Ascending aorta (tissue), 2 donors: Measurements from ENCODE around the gene MTMR8. TPM values are rescaled to one million over a fixed set of nuclear protein-coding genes. Genes with fewer than 3 reads are reported as not detected.

ENCODE experiments used
- DNase-seq, 2 donors: peaks; one replicate each; pipeline ENCODE4 v3.0.0-alpha.2; 2019; ENCODE audit warnings: low spot score in 2 of 2
- H3K27ac ChIP-seq, 2 donors: fragments of 200-600 bp; sonication (generic); one replicate each; pipeline ENCODE4 v1.5.1; 2016 to 2017; ENCODE audit warnings: mild to moderate bottlenecking in 1 of 2
- H3K27me3 ChIP-seq: fragments of 200-600 bp; sonication (generic); one replicate; pipeline ENCODE4 v1.5.1; 2017
- H3K36me3 ChIP-seq, 2 donors: fragments of 200-600 bp; sonication (generic); one replicate each; pipeline ENCODE4 v1.5.1; 2016
- H3K4me1 ChIP-seq, 2 donors: fragments of 200-600 bp; sonication (generic); one replicate each; pipeline ENCODE4 v1.5.1; 2016 to 2017; ENCODE audit warnings: mild to moderate bottlenecking in 1 of 2
- H3K4me3 ChIP-seq, 2 donors: fragments of 200-600 bp; sonication (generic); one replicate each; pipeline ENCODE4 v1.5.1; 2016 to 2017; ENCODE audit warnings: mild to moderate bottlenecking in 1 of 2
- H3K9me3 ChIP-seq, 2 donors: fragments of 200-600 bp; sonication (generic); one replicate each; pipeline ENCODE4 v1.5.1; 2016
- intact Hi-C: fragments of 100-400 bp; cut with DNase I; formaldehyde crosslinking; loops from one replicate; pipeline ENCODE4 v1.15.1; 2023
- total RNA-seq: library from RNA; depleted of rRNA; stranded (reverse); fragments of >200 nt; gene quantifications from one replicate; pipeline ENCODE4 v1.1.0, GENCODE V29; 2016
- TF ChIP-seq, protein P1 (sequence below), 3 experiments: fragments of 200-600 bp in 2 of 3; fragments of 450-650 bp in 1 of 3; sonication (generic) in 2 of 3; IDR thresholded peaks; one replicate each; pipeline ENCODE4 v1.5.1; 2016 to 2019; ENCODE audit warnings: antibody characterized with exemption in 3 of 3, mild to moderate bottlenecking in 1 of 3, moderate library complexity in 1 of 3

MTMR8 gene
- total RNA-seq, 1 donor from 2014 or later, result 0.85 TPM

DNA sequence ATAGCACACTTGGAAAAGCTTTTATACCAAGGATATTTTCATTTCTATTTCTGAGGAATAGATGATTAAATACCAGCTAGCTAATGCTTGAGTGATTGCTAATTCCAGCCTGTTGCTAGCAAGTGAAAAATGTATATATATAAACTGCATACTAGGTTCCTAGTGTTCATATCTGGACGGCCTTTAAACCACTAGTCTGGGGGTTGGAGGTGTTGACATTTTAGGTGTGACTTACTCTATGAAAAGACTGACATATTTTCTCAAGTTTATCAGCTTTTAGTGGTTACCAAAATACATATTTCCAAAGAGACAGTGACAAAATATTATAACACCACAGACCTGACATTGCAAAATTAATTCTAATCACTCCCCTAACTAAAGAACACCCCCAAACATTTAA is 44.7 kb downstream of the MTMR8 start:
- H3K27ac ChIP-seq, result no peak overlapping the region
- H3K36me3 ChIP-seq, result peaks cover 0 to 4% of the 10 kb centered on the region in 2 donors
- intact Hi-C loops, result loop anchor here (10.0 kb wide), 1 partner anchor 64 kb away; no protein-coding TSS in a partner anchor
- no peaks in the 10 kb centered on the region for H3K4me1 ChIP-seq
- DNase-seq, result no peak
- TF ChIP-seq, protein P1, sequence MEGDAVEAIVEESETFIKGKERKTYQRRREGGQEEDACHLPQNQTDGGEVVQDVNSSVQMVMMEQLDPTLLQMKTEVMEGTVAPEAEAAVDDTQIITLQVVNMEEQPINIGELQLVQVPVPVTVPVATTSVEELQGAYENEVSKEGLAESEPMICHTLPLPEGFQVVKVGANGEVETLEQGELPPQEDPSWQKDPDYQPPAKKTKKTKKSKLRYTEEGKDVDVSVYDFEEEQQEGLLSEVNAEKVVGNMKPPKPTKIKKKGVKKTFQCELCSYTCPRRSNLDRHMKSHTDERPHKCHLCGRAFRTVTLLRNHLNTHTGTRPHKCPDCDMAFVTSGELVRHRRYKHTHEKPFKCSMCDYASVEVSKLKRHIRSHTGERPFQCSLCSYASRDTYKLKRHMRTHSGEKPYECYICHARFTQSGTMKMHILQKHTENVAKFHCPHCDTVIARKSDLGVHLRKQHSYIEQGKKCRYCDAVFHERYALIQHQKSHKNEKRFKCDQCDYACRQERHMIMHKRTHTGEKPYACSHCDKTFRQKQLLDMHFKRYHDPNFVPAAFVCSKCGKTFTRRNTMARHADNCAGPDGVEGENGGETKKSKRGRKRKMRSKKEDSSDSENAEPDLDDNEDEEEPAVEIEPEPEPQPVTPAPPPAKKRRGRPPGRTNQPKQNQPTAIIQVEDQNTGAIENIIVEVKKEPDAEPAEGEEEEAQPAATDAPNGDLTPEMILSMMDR (IDR thresholded peaks at IDR 0.05), result no peak
- no peaks in the 10 kb centered on the region for H3K27me3 ChIP-seq
- no peaks in the 10 kb centered on the region for H3K9me3 ChIP-seq
- H3K4me3 ChIP-seq, result no peak overlapping the region

DNA sequence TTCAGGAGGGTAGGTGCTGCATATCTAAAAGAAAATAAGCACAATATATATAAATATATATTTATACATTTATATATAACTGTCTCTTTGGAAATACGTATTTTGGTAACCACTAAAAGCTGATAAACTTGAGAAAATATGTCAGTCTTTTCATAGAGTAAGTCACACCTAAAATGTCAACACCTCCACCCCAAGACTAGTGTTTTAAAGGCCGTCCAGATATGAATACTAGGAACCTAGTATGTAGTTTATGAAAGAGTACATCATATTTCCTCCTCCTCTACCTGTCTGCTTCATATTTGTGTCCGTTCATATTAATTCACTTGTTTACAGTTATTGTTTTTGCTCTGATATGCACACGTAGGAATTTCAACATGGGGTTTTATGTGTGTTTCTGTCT is 45.2 kb downstream of the MTMR8 start:
- Histone ChIP-seq H3K36me3 (no peaks in the 10 kb centered on the region), H3K27me3 (no peaks in the 10 kb centered on the region), H3K4me1 (no peaks in the 10 kb centered on the region), H3K27ac (no peak overlapping the region), H3K4me3 (no peak overlapping the region), H3K9me3 (no peaks in the 10 kb centered on the region)
- TF ChIP-seq, protein P1 (IDR thresholded peaks at IDR 0.05), result no peak
- no peak for DNase-seq
- intact Hi-C loops, result loop anchor here (10.0 kb wide), 1 partner anchor 65 kb away; no protein-coding TSS in a partner anchor

DNA sequence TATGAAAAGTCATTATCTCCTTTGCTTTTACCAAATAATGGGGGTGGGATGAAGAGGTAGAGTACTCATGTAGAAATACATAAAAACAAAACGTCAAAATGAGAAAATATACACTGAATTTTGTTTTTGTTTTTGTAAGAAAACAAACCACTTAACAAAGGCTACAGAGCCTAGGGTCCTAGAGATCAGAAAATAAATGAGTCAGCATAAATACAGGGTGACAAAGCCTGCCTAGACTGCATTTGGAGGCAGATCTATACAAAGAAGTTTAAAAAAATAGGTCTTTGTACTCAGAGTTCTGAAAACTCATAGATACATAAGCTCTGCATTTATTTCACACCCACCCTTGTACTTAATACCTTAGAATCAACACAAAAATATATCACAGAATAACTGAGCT is 52.4 kb downstream of the MTMR8 start:
- Histone ChIP-seq H3K27me3 (no peaks in the 10 kb centered on the region), H3K9me3 (no peaks in the 10 kb centered on the region), H3K4me3 (no peak overlapping the region), H3K27ac (no peak overlapping the region), H3K4me1 (no peaks in the 10 kb centered on the region), H3K36me3 (no peaks in the 10 kb centered on the region)
- TF ChIP-seq, protein P1 (IDR thresholded peaks at IDR 0.05), result no peak
- intact Hi-C loops, result no loop called here
- no peak for DNase-seq

DNA sequence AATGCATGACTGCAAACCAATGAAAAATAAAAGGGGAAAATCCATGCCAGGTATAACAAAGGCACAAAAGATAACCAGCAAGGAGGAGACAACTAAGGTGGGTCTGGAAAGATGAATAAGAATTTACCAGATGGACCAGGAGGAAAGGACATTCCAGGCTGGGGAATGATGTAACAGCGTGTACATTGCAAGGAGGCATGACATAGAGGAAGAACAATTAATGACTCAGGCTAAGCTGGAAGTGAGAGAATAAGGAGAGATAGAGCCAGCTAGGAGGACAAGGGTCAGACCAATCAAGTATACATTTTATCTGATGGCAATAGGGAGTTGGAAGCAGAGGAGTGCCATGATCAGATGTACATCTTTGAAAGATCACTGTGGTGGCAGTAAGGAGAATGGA is 57.0 kb downstream of the MTMR8 start:
- Histone ChIP-seq H3K27me3 (no peaks in the 10 kb centered on the region), H3K27ac (no peak overlapping the region), H3K36me3 (no peaks in the 10 kb centered on the region), H3K9me3 (no peaks in the 10 kb centered on the region), H3K4me3 (no peak overlapping the region), H3K4me1 (no peaks in the 10 kb centered on the region)
- no peak for DNase-seq
- intact Hi-C loops, result no loop called here
- TF ChIP-seq, protein P1 (IDR thresholded peaks at IDR 0.05), result no peak

DNA sequence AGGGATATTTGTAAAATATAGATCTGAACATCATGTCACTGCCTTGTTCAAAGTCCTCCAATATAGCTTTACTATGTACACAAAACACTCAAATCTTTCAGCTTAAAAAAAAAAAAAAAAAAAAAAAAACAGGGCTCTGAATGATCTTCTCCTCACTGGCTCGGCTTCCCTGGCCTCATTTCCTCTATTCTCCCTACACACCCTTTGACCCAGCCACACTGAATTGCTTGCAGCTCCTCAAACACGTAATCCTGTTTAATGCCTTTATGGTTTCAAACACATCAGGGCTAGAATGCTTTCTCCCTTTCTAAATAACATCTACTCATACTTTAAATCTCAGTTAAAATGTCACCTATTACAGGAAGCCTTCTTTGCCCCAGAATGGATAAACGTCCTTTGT is 60.8 kb downstream of the MTMR8 start:
- H3K4me3 ChIP-seq, result no peak overlapping the region
- no peak for DNase-seq
- H3K4me1 ChIP-seq, result no peaks in the 10 kb centered on the region
- TF ChIP-seq, protein P1 (IDR thresholded peaks at IDR 0.05), result no peak
- H3K36me3 ChIP-seq, result peaks cover 3 to 12% of the 10 kb centered on the region in 2 donors
- intact Hi-C loops, result no loop called here
- H3K9me3 ChIP-seq, result no peaks in the 10 kb centered on the region
- H3K27me3 ChIP-seq, result no peaks in the 10 kb centered on the region
- no peak overlapping the region for H3K27ac ChIP-seq

DNA sequence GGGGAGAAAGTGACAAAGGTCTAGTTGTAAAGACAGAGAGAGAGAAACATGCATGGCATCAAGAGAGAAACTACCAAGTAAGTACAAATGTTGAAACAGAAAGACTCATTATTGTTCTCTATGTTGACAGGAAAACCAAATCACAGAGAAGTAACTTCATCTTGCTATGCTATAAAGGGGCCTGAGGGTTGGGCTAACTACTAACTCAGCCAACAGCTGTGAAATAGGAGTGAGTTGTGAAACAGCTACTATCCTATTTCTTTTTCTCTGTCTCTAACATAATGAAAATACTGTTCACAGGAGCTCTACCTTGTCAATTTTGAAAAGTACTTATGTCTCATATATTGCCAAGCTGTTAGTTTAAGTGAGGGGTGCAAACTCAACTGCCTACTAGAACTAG is 65.0 kb downstream of the MTMR8 start:
- TF ChIP-seq, protein P1 (IDR thresholded peaks at IDR 0.05), result no peak
- Histone ChIP-seq H3K9me3 (peaks cover 0 to 5% of the 10 kb centered on the region in 2 donors), H3K27ac (no peak overlapping the region), H3K4me1 (no peaks in the 10 kb centered on the region), H3K36me3 (peaks cover 7 to 38% of the 10 kb centered on the region in 2 donors), H3K27me3 (no peaks in the 10 kb centered on the region), H3K4me3 (no peak overlapping the region)
- DNase-seq, result no peak
- intact Hi-C loops, result no loop called here
